Measurements from ENCODE around the gene NEU3. TPM values are rescaled to one million over a fixed set of nuclear protein-coding genes. Genes with fewer than 3 reads are reported as not detected.

Gene NEU3
- total and polyA plus RNA-seq, 2 of the 13 experiments (the other 11 are each of a cell fraction or from before 2014, with no cell fraction given) = 6.3 to 15.3 TPM

DNA sequence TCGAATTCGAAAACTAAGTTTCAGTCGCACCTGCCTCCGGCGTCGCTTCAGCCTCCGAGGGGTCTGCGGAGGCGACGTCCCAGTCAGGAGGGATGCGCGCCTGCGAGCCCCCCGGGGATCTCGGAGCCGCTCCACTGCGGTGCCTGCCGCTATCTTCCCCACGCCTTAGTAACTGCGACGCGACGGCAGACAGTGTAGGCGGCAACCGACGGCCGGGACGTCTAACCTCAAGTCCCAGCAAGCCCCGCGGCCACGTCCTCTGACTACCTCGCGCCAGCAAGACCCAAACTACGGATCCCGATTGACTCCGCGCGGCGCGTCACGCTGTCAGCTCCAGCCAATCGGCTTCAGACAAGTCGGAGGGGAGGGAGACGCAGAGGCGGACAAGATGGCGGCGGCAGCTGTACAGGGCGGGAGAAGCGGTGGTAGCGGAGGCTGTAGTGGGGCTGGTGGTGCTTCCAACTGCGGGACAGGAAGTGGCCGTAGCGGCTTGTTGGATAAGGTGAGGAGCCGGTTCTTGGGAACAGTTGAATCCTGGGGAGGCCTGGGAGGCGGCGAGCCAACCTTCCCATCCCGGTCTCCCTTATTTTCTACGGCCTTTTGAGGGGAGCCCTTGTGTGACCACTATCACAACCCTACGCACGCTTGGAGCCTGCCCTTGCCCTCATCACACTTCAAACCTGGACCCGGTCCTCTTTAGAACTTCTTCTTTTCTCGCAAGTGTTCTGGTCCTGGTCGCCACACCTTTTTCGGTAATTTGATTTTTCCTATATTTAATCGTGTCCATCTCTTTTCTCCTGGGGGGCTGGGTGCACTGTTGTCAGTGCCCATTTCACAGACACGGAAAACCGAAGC, 39.6 kb upstream of the NEU3 start, which contains the start of the genes SPCS2 and XRRA1 (continued):
- TF ChIP-seq, protein P1, sequence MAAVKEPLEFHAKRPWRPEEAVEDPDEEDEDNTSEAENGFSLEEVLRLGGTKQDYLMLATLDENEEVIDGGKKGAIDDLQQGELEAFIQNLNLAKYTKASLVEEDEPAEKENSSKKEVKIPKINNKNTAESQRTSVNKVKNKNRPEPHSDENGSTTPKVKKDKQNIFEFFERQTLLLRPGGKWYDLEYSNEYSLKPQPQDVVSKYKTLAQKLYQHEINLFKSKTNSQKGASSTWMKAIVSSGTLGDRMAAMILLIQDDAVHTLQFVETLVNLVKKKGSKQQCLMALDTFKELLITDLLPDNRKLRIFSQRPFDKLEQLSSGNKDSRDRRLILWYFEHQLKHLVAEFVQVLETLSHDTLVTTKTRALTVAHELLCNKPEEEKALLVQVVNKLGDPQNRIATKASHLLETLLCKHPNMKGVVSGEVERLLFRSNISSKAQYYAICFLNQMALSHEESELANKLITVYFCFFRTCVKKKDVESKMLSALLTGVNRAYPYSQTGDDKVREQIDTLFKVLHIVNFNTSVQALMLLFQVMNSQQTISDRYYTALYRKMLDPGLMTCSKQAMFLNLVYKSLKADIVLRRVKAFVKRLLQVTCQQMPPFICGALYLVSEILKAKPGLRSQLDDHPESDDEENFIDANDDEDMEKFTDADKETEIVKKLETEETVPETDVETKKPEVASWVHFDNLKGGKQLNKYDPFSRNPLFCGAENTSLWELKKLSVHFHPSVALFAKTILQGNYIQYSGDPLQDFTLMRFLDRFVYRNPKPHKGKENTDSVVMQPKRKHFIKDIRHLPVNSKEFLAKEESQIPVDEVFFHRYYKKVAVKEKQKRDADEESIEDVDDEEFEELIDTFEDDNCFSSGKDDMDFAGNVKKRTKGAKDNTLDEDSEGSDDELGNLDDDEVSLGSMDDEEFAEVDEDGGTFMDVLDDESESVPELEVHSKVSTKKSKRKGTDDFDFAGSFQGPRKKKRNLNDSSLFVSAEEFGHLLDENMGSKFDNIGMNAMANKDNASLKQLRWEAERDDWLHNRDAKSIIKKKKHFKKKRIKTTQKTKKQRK (IDR thresholded peaks at IDR 0.05; ENCODE audit: low read length) = no peak
- TF ChIP-seq ZNF329 (CRISPR knock-in tag; IDR thresholded peaks at IDR 0.05; ENCODE audit: low read depth) = peak; percentile 69
- TF ChIP-seq SAP130 (CRISPR knock-in tag; IDR thresholded peaks at IDR 0.05; ENCODE audit: low read depth) = peak; percentile 99
- no peak for TF ChIP-seq KDM1A (CRISPR knock-in tag; IDR thresholded peaks at IDR 0.05)
- TF ChIP-seq ZNF501 (CRISPR knock-in tag; IDR thresholded peaks at IDR 0.05) = peak; percentile 95
- no peak; the same call in 1 of the 2 replicates for TF ChIP-seq ZBTB4 (CRISPR knock-in tag; IDR thresholded peaks at IDR 0.05; ENCODE audit: borderline replicate concordance)
- peak; percentile 74; the same call in 1 of the 2 replicates for TF ChIP-seq THRA (CRISPR knock-in tag; IDR thresholded peaks at IDR 0.05; ENCODE audit: borderline replicate concordance)
- TF ChIP-seq ATF7-NPFF (CRISPR knock-in tag; IDR thresholded peaks at IDR 0.05; ENCODE audit: low read depth) = peak; percentile 95
- TF ChIP-seq MAF1 (CRISPR knock-in tag; IDR thresholded peaks at IDR 0.05; ENCODE audit: borderline replicate concordance) = peak; percentile 57; the same call in 1 of the 2 replicates
- peak; percentile 51; the same call in 1 of the 2 replicates for TF ChIP-seq ISL2 (CRISPR knock-in tag; IDR thresholded peaks at IDR 0.05)
- TF ChIP-seq CSRNP2 (CRISPR knock-in tag; conservative IDR thresholded peaks at IDR 0.05; ENCODE audit: low read depth) = no peak
- TF ChIP-seq, protein P2, sequence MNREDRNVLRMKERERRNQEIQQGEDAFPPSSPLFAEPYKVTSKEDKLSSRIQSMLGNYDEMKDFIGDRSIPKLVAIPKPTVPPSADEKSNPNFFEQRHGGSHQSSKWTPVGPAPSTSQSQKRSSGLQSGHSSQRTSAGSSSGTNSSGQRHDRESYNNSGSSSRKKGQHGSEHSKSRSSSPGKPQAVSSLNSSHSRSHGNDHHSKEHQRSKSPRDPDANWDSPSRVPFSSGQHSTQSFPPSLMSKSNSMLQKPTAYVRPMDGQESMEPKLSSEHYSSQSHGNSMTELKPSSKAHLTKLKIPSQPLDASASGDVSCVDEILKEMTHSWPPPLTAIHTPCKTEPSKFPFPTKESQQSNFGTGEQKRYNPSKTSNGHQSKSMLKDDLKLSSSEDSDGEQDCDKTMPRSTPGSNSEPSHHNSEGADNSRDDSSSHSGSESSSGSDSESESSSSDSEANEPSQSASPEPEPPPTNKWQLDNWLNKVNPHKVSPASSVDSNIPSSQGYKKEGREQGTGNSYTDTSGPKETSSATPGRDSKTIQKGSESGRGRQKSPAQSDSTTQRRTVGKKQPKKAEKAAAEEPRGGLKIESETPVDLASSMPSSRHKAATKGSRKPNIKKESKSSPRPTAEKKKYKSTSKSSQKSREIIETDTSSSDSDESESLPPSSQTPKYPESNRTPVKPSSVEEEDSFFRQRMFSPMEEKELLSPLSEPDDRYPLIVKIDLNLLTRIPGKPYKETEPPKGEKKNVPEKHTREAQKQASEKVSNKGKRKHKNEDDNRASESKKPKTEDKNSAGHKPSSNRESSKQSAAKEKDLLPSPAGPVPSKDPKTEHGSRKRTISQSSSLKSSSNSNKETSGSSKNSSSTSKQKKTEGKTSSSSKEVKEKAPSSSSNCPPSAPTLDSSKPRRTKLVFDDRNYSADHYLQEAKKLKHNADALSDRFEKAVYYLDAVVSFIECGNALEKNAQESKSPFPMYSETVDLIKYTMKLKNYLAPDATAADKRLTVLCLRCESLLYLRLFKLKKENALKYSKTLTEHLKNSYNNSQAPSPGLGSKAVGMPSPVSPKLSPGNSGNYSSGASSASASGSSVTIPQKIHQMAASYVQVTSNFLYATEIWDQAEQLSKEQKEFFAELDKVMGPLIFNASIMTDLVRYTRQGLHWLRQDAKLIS (CRISPR knock-in tag; IDR thresholded peaks at IDR 0.05) = no peak
- peak; percentile 97 for TF ChIP-seq TAF1 (CRISPR knock-in tag; IDR thresholded peaks at IDR 0.05)
- TF ChIP-seq NRL (CRISPR knock-in tag; IDR thresholded peaks at IDR 0.05; ENCODE audit: borderline replicate concordance) = peak; percentile 90; the same call in 1 of the 2 replicates
